NCI-H146 treated with DMSO at 0.1 percent for 48 hours (cell line): Measurements from ENCODE around the gene IGSF21.
"Not testable (repeated sequence)": the region's sequence is repeated elsewhere in the genome, so short reads cannot be mapped to it uniquely, and the experiment has no call there.

Source experiments
- DNase-seq: peaks from one replicate; lab custom pipeline; 2025; ENCODE audit not compliant: unreplicated experiment; lab: John Stamatoyannopoulos, UW

The IGSF21 gene

DNA sequence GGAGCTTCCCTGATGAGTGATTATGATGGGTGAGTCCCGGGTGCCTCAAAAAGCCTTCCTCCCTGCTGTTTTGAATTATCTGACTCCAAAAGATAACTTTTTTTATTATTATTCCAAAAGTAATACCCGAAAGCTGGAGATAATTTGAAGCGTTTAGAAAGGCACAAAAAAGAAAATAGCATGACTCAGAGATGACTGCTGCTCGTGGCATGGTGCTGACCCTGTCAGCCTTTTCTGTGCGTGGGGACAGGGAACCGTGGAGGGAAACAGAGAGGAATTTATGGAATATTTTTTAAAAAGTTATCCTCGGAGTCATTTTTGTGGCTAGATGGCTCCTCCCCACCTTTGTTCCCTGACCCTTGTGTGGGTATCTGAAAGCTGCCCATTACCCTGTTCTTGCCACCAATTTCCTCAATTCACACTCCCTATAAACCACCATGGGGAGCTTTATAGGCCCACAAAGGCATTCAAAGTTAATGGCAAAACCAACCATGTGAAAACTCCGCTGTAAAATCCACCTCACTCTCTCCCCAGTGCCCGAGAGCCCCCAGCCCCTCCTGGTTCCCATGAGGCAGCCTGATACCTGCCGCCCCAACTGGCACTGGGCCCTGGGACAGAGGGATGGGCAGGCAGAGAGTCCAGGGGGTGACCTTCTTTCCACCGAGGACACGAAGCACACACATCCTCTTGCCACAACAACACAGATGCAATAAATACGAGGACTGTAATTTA lies 37.5 kb downstream of the IGSF21 start:
- DNase-seq = no peak

GRCh38 chr1:18145851-18146618 lies 38.4 kb downstream of the IGSF21 start:
- no peak for DNase-seq

DNA sequence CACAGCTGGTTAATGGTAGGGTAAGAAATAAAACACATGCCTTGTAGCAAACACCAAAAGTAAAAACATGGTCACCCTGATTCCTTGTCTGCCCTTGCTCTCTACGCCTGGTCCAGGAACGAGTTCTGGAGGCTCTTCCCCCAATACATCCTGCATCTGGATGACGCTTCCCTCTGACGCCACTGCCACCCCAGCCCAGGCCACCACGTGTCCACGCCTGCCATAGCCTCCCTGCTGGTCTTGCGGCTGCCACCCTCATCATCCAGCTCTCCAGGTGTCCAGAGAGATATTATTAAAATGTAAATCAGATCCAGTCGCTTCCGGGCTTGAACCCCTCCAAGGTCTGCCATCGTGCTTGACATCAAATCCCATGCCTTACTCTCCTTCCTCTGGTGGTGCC lies 39.3 kb downstream of the IGSF21 start:
- no peak for DNase-seq

DNA sequence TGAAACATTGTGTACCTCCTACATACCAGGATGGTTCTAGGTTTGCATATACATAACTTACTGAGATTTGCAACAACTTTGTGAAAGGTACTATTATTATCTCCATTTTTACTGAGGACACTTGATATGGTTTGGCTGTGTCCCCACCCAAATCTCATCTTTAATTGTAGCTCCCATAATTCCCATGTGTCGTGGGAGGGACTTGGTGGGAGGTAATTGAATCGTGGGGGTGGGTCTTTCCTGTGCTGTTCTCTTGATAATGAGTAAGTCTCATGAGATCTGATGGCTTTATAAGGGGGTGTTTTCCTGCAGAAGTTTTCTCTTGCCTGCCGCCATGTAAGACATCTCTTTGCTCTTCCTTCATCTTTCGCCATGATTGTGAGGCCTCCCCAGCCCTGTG lies 40.1 kb downstream of the IGSF21 start:
- DNase-seq = no peak

- DNase-seq = no peak
Observed at GRCh38 chr1:18148461-18148860, 40.9 kb downstream of the IGSF21 start.

DNA sequence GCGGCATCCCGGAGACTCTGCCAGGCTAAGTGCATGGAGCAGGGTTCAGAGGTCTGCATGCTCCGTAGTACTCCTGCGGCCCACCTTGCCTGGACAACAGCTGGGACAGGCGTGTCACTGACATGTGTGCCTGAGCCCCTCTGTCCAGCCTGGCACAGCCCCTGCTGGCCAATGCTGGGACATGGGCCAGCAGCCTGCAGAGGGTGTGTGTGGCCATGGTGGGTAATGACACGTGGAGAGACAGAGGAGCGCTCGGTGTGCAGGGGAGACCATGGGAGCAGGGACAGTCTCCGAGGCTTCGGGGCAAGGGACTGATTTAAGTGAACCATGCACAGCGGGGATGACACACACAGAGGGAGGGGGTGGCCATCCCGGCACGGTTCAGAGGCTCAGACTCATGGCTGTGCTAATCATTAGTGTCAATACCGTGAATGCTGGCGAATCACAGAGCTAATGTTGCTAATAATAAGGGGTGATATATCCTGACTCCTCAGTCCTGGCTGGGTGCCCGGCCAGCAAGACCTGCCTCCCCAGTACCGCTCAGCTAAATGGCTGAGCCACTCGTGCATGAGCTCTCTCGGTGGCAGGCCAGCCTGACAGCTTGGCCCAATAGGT lies 41.5 kb downstream of the IGSF21 start:
- DNase-seq = no peak

DNA sequence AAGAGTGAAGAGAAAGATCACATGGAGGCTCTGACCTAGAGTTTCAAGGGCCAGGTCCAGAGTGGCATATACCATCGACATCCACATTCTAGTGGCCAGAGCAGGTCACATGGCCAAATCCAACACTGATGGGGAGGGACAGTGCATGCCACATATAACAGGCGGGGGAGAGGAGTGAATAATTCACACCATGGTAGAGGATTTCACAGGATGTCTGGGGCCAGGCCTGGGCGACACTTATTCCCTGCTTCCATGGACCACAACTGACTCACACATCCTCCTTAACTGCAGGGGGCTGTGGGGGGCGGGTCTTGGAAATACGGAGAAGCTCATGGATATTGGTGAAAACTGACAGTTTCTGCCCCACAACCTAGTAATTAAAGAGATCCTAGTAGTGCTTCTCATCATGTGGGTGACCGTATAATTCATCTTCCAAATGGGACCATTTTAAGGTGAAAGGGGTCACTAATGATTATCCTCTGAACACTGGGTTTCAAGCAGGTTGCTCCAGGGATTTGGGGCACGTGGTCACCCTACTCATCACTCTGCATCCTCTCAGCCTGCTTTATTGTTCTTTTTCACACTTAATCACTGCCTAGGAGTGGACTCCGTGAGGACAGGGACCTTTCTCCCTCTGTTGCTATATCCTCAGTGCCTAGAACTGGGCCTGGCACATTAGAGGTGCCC lies 44.0 kb downstream of the IGSF21 start:
- no peak for DNase-seq

GRCh38 chr1:18154430-18155194 lies 47.0 kb downstream of the IGSF21 start:
- no peak for DNase-seq

GRCh38 chr1:18155881-18156385 lies 48.3 kb downstream of the IGSF21 start:
- no peak for DNase-seq

DNA sequence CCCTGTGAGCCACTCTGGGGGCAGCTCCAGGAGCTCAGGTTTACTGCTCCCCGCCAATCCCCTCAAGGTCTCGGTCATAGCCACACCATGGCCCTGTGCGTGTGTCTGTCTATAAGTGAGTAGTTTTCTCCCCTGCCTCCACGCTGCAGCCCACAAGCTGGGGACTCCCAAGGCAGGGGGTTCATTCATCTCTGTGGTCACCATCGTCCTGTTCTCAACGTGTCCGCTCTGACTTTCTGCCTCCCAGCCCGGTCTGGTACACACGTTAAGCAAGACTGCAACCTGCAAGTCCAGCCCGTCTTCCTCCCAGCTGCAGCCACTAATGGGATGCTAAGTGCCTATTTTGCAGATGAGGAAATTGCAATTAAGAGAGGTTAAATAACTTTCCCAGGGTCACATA lies 49.8 kb downstream of the IGSF21 start:
- DNase-seq = no peak

GRCh38 chr1:18157968-18158367 lies 50.4 kb downstream of the IGSF21 start:
- no peak for DNase-seq

- no peak for DNase-seq
Observed at GRCh38 chr1:18158714-18159113, 51.1 kb downstream of the IGSF21 start.

DNA sequence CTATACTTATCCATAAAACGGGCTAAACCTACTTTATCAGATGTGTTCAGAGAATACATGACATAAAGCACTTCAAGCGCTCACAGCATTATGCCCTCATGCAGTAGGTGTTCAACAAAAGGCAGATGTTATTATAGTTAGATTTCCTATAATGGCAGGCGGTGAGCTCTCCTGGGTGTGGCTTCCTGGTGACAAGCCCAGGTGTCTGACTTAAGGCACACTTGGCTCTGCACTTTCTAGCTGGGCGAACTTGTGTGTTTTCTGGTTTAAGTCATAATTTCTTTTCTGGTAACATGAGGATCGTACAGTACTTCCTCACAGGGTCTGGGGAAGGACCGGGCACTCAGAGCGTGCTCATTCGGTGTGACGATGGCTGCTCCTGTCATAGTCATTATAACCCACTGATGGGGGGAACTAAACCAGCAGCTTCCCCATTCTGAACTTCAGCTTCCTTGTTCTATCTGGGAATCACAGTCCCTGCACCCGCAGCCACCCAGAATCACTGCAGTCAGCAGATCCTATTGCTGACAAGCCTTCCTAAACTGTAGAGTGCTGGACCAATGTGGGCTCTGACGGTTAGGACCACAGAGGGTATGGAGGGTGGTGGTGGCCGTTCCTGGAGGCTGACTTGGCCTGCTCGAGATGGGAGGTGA lies 52.8 kb downstream of the IGSF21 start:
- DNase-seq = no peak

- no peak for DNase-seq
Observed at GRCh38 chr1:18161690-18162089, 54.1 kb downstream of the IGSF21 start.

DNA sequence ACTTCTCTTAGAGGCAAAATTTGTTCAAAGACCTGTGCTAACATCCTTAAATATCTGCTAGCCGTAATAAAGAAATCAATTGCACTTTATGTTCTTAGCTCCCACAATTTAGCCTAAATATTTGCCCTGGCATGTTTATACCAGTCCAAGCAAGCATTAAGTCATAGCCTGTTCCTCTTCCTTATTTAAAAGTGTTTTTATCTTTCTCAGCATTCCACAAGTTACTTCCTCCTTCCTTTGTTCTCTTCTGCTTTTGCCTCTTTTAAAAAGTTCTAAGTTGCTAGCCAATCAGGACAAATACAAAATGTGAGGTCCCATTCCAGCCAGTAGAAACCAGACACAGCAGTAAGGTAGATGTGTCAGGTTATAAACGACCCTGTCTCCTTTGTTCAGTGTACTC lies 58.0 kb downstream of the IGSF21 start:
- DNase-seq = not testable (repeated sequence)

DNA sequence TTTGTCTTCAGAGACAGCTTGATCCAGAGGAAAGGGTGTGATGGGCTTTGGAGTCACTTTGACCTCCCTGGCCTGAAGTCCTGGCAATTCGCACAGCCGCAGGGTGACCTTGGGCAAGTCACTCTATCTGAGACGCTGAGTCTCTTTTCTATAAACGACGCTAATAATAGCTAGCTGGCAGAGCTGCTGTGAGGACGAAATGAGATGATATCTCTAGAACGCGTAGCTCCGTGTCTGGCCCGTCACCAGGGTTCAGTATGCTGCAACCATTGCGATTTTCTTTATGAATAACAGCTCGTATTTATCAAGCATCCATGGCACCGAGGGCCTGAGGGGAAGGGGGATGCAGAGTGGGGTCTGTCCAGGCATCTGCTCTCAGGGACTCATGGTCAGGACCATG lies 58.7 kb downstream of the IGSF21 start:
- DNase-seq = no peak

GRCh38 chr1:18166929-18167328 lies 59.3 kb downstream of the IGSF21 start:
- DNase-seq = no peak

GRCh38 chr1:18170444-18170843 lies 62.8 kb downstream of the IGSF21 start:
- DNase-seq = no peak

DNA sequence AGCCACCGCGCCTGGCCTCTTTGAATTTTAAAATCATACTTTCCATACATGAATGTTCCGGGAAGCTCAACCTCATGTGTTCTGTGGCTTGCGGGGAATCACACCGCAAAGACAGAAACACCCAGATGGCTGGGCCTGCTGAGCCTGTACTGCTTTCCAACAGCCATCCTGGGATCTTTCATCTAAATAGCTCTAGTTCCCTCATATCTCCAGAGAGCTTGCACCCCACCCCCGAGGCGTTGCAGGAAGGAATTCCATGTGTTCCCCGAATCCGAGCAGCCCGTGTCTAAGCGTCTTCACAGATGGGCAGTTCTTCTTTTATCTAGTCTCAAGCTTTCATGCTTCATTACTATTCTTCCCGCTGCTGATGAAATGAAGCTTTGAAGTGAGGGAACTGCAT lies 66.4 kb downstream of the IGSF21 start:
- DNase-seq = no peak

DNA sequence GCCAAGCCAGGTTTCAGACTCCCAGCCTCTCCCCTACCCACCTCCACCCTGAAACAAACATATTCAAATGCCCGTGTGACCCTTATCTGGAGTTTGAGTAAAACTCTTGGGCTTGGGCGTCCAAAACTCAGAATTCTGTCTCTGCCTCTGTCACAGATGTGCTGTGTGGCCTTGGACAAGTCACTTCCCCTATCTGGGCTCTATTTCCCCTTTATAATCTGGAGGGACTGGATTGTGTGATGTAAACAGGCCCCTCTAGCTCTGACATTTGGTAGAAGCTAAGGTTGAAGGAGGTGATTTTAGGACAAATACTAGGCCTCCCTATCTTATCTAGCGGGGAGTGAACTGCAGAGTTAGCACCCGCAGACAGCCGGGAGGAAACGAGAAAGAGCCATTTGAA lies 67.5 kb downstream of the IGSF21 start:
- no peak for DNase-seq
